OCI-LY7 (cell line): ENCODE results near the gene SLC35F1. TPM values are rescaled to one million over a fixed set of nuclear protein-coding genes. Genes with fewer than 3 reads are reported as not detected.

Experiments used
- BruUV-seq: library from RNA; stranded (reverse); fragments of 400-500 nt; replicated peaks from 2 replicates; lab custom pipeline; 2021; lab: Mats Ljungman, UMichigan
- CTCF ChIA-PET: fragments of 300-600 bp; sonication (Branson Sonifier 250); formaldehyde crosslinking; loops from one replicate; lab custom pipeline; 2022; ENCODE audit warnings: antibody characterized with exemption; ENCODE audit not compliant: unreplicated experiment; lab: Charles Lee
- POLR2A ChIA-PET: fragments of 300-600 bp; sonication (Branson Sonifier 250); formaldehyde crosslinking; loops from one replicate; lab custom pipeline; 2022; ENCODE audit warnings: antibody characterized with exemption; lab: Charles Lee
- DNase-seq: peaks from one replicate; pipeline ENCODE4 v3.0.0-alpha.2; 2015; ENCODE audit warnings: low spot score
- H2AFZ ChIP-seq: fragments of 200-600 bp; sonication (generic), shearing (Covaris generic); 2 replicates; pipeline ENCODE4 v1.6.1; 2014; ENCODE audit warnings: mild to moderate bottlenecking, antibody characterized with exemption, low read length, moderate library complexity
- H3K27ac ChIP-seq: fragments of 200-600 bp; sonication (generic); 2 replicates; pipeline ENCODE4 v1.5.1; 2014; ENCODE audit warnings: mixed run types, low read depth, mild to moderate bottlenecking, moderate library complexity, low read length, inconsistent platforms; ENCODE audit not compliant: poor library complexity, severe bottlenecking
- H3K36me3 ChIP-seq: fragments of 200-600 bp; sonication (generic); 2 replicates; pipeline ENCODE4 v1.6.1; 2014; ENCODE audit warnings: mild to moderate bottlenecking, antibody characterized with exemption, low read length, moderate library complexity, mixed read lengths; ENCODE audit not compliant: insufficient read depth
- H3K4me1 ChIP-seq: fragments of 200-600 bp; sonication (generic); 2 replicates; pipeline ENCODE4 v1.5.1; 2014; ENCODE audit warnings: mild to moderate bottlenecking, low read length; ENCODE audit not compliant: insufficient read depth, poor library complexity, severe bottlenecking
- H3K4me2 ChIP-seq: fragments of 200-600 bp; sonication (generic); 2 replicates; pipeline ENCODE4 v1.6.1; 2014; ENCODE audit warnings: mild to moderate bottlenecking, low read length
- H3K4me3 ChIP-seq: fragments of 200-600 bp; sonication (generic); 2 replicates; pipeline ENCODE4 v1.5.1; 2014; ENCODE audit warnings: mild to moderate bottlenecking, low read depth, low read length; ENCODE audit not compliant: poor library complexity, severe bottlenecking
- H3K79me2 ChIP-seq: fragments of 200-600 bp; sonication (generic); 2 replicates; pipeline ENCODE4 v1.6.1; 2016; ENCODE audit warnings: low read depth, mild to moderate bottlenecking, low read length, moderate library complexity, mixed read lengths; ENCODE audit not compliant: insufficient read depth
- H3K9me2 ChIP-seq: fragments of 200-600 bp; sonication (generic); 2 replicates; pipeline ENCODE4 v1.6.1; 2016; ENCODE audit warnings: mild to moderate bottlenecking, low read length, mixed read lengths; ENCODE audit not compliant: insufficient read depth
- H3K9me3 ChIP-seq: fragments of 200-600 bp; sonication (generic); 2 replicates; pipeline ENCODE4 v1.6.1; 2014; ENCODE audit warnings: mild to moderate bottlenecking, mixed run types, low read length, mixed read lengths
- H4K20me1 ChIP-seq: fragments of 200-600 bp; sonication (generic); 2 replicates; pipeline ENCODE4 v1.6.1; 2014; ENCODE audit warnings: mild to moderate bottlenecking, antibody characterized with exemption, low read length, moderate library complexity, mixed read lengths; ENCODE audit not compliant: insufficient read depth
- CTCF ChIP-seq: fragments of 200-600 bp; sonication (generic); conservative IDR thresholded peaks from 2 replicates; pipeline ENCODE4 v1.5.1; 2014; ENCODE audit warnings: mild to moderate bottlenecking, antibody characterized with exemption, low read length, moderate library complexity, mixed read lengths
- EZH2phosphoT487 ChIP-seq: fragments of 200-600 bp; sonication (generic); IDR thresholded peaks from 2 replicates; pipeline ENCODE4 v1.6.1; 2018; ENCODE audit warnings: low read depth, borderline replicate concordance, mild to moderate bottlenecking, mixed run types, antibody characterized with exemption, low read length, moderate library complexity, mixed read lengths
- intact Hi-C: fragments of 100-400 bp; cut with micrococcal nuclease; formaldehyde crosslinking; loops from one replicate; pipeline ENCODE4 v1.10.0; 2022; ENCODE audit not compliant: unreplicated experiment
- total RNA-seq, 2 experiments: library from RNA; depleted of rRNA in 1 of 2; stranded (reverse); fragments of >200 nt in 1 of 2; shearing (Covaris generic) in 1 of 2; gene quantifications; 2 replicates each; pipeline ENCODE4 v1.2.3, GENCODE V29; 2014 to 2022

The SLC35F1 gene
- total RNA-seq, 2 experiments from 2014 or later = 0.03 TPM; not detected in 1

- ChIA-PET POLR2A (no interaction called here), CTCF (no interaction called here)
- Histone ChIP-seq H3K9me2 (no peaks in the 10 kb centered on the region), H3K4me3 (no peak overlapping the region), H3K79me2 (no peaks in the 10 kb centered on the region), H3K4me1 (no peaks in the 10 kb centered on the region), H3K27ac (no peak overlapping the region), H4K20me1 (no peaks in the 10 kb centered on the region), H3K9me3 (no peaks in the 10 kb centered on the region), H2AFZ (no peak overlapping the region), H3K4me2 (no peak overlapping the region), H3K36me3 (no peaks in the 10 kb centered on the region)
- intact Hi-C loops = no loop called here
- TF ChIP-seq CTCF = no peak
- no peak for TF ChIP-seq EZH2phosphoT487
- no TSS peak for BruUV-seq
- DNase-seq = no peak
Observed at GRCh38 chr6:118298476-118299427, 391.7 kb downstream of the SLC35F1 start.

GRCh38 chr6:118299457-118299856, 392.4 kb downstream of the SLC35F1 start:
- Histone ChIP-seq H3K4me2 (no peak overlapping the region), H4K20me1 (no peaks in the 10 kb centered on the region), H3K36me3 (no peaks in the 10 kb centered on the region), H3K79me2 (no peaks in the 10 kb centered on the region), H3K4me3 (no peak overlapping the region), H3K4me1 (no peaks in the 10 kb centered on the region), H2AFZ (no peak overlapping the region), H3K9me3 (no peaks in the 10 kb centered on the region), H3K9me2 (no peaks in the 10 kb centered on the region), H3K27ac (no peak overlapping the region)
- ChIA-PET POLR2A (no interaction called here), CTCF (no interaction called here)
- DNase-seq = no peak
- no TSS peak for BruUV-seq
- TF ChIP-seq CTCF (no peak), EZH2phosphoT487 (no peak)
- intact Hi-C loops = no loop called here

DNA sequence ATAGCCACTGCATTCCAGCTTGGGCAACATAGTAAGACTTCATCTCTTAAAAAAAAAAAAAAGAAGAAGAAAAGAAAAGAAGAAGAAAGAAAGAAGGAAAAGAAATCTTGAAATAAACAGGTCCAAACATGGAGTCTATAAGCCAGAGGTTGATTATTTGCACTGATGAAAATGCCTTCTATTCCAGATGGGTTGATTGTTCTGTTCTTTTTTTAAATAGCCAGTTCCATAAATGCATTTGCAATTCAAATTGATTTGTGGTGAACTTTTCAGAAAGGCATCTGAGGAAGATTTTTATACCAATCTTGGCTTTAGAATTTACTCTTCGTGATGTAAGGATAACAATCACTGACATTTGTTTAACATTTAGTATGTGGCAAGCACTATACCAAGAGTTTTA, 397.3 kb downstream of the SLC35F1 start:
- no TSS peak for BruUV-seq
- no peaks in the 10 kb centered on the region for H3K4me1 ChIP-seq
- ChIA-PET POLR2A (no interaction called here), CTCF (no interaction called here)
- H3K27ac ChIP-seq = no peak overlapping the region
- intact Hi-C loops = no loop called here
- no peaks in the 10 kb centered on the region for H3K9me2 ChIP-seq
- no peak overlapping the region for H3K4me3 ChIP-seq
- DNase-seq = no peak
- H3K36me3 ChIP-seq = no peaks in the 10 kb centered on the region
- H3K4me2 ChIP-seq = no peak overlapping the region
- no peaks in the 10 kb centered on the region for H4K20me1 ChIP-seq
- TF ChIP-seq EZH2phosphoT487 (no peak), CTCF (no peak)
- no peaks in the 10 kb centered on the region for H3K79me2 ChIP-seq
- no peak overlapping the region for H2AFZ ChIP-seq
- no peaks in the 10 kb centered on the region for H3K9me3 ChIP-seq
